GM23248 (cell line): ENCODE results near the gene IFI27L1.

Experiments
- EZH2 ChIP-seq: fragments of 200-600 bp; sonication (generic); IDR thresholded peaks from 2 replicates; pipeline ENCODE4 v1.6.1; 2018; ENCODE audit warnings: antibody characterized with exemption, mild to moderate bottlenecking; ENCODE audit not compliant: insufficient read depth, poor library complexity, severe bottlenecking
- EZH2phosphoT487 ChIP-seq: fragments of 200-600 bp; sonication (generic); IDR thresholded peaks from 2 replicates; pipeline ENCODE4 v1.6.1; 2018; ENCODE audit warnings: antibody characterized with exemption, moderate library complexity, mild to moderate bottlenecking, low read depth; ENCODE audit not compliant: insufficient read depth

- no peak for TF ChIP-seq EZH2
- TF ChIP-seq EZH2phosphoT487 = no peak
Observed at GRCh38 chr14:94124582-94125377, 43.7 kb downstream of the IFI27L1 start.
